Subcutaneous adipose tissue (tissue), 4 donors: ENCODE data around the gene ZNF678. TPM values are rescaled to one million over a fixed set of nuclear protein-coding genes. Genes with fewer than 3 reads are reported as not detected.

ENCODE experiments used
- CTCF ChIP-seq: fragments of 450-650 bp; IDR thresholded peaks from one replicate; pipeline ENCODE4 v1.5.1; 2016; ENCODE audit warnings: low read depth, mild to moderate bottlenecking, control low read depth, antibody characterized with exemption, moderate library complexity
- total RNA-seq, 4 donors: library from RNA; depleted of rRNA; stranded (reverse); fragments of >200 nt; gene quantifications; one replicate each; pipeline ENCODE4 v1.1.0, GENCODE V29; 2016

Gene ZNF678
- 10 to 100 TPM in 2 of 4 donors, 1 to 10 TPM in 2; 5.4 to 14.0 (median 10.6) TPM for total RNA-seq

- TF ChIP-seq CTCF: no peak
Observed at GRCh38 chr1:227563324-227564201, at the start of gene ZNF678. Gene ZNF678, plus strand, starts transcription at chr1:227563556. Its CDS starts 87,436 bp downstream, at chr1:227650992.

- no peak for TF ChIP-seq CTCF
Observed at GRCh38 chr1:227518876-227519275, 44.5 kb upstream of the ZNF678 start.

DNA sequence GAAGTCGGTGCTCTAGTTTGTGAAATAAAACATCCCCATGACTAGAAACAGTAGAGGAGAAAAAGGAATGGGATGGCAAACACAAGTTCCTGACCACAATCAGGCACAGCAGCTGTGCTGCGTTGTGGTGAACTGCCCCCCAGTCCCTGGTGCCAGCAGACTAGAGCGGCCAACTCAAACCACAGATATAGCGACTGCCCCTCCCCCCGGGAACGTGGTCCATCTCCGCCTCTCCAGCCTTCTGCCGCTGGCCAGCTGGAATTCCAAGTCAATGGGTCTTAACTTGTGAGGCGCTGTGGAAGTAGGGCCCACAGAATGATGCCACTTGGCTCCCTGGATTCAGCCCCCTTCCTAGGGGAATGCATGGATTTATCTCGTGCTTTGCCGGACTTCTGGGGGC is 41.6 kb upstream of the ZNF678 start:
- TF ChIP-seq CTCF: no peak

DNA sequence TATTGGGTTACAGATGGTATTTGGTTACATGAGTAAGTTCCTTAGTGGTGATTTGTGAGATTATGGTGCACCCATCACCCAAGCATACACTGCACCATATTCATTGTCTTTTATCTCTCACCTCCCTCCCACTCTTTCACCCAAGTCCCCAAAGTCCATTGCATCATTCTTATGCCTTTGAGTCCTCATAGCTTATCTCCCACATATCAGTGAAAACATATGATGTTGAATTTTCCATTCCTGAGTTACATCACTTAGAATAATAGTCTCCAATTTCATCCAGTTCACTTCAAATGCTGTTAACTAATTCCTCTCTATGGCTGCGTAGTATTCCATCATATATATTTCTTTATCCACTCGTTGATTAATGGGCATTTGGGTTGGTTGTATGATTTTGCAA is 36.8 kb upstream of the ZNF678 start:
- no peak for TF ChIP-seq CTCF

- TF ChIP-seq CTCF: no peak
Observed at GRCh38 chr1:227532019-227532619, 31.2 kb upstream of the ZNF678 start.

DNA sequence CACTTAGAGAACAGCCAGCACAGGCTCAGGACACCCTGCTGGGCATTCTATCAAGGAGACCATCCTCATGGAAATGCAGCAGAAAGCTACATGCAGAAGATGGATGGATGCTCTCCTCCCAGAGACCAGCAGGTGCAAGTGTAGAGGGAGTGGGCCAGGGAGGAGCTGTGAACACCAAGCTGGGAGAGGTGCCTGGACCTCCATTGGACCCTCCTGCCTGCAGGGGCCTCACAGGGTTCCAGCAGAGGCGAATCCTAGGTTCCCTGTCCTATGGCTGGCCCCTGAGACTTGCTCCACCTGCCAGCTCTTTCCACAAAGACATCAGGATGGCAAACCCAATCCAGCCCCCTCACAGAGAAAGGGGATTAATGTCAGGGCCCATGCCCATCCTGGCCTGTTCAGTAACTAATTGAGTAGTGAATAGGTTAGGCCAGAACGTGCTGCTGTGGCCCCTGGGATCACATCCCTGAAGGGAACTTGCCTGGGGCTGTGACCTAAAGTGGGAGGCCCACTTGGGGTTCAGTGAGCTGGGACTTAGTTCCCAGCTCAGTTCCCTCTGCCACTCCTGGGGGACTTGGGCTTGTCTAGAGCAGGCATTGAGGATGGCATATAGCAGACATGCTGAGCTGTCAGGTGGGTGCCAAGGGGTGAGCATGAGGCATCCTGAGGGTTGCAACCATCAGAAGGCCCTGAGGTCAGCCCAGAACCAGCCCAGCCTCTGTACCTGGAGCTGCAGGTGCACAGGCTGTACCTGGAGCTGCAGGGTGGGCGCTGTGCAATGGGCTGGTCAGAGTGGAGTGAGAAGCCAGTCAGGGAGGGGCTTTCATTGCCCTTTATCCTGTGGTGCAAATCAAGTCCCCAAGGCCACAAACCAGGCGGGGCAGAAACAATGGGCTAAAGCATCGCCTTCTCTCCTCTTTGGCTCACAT is 22.9 kb upstream of the ZNF678 start:
- TF ChIP-seq CTCF: no peak
